Erythroblast (primary cell): ENCODE measurements around the gene SV2B.

Experiments
- DNase-seq, 2 experiments: peaks; one replicate each; lab custom pipeline; 2025; lab: John Stamatoyannopoulos, UW
- GATA1 ChIP-seq: IDR thresholded peaks from 2 replicates; pipeline ENCODE4 v1.6.1; 2011; ENCODE audit warnings: low read depth, mild to moderate bottlenecking, control low read depth, low read length, moderate library complexity
- POLR2A ChIP-seq: IDR thresholded peaks from 2 replicates; pipeline ENCODE4 v1.6.1; 2011; ENCODE audit warnings: mild to moderate bottlenecking, low read length

SV2B gene

GRCh38 chr15:91257746-91258414 is 157.8 kb downstream of the SV2B start:
- TF ChIP-seq POLR2A (no peak), GATA1 (no peak)
- DNase-seq: no peak

DNA sequence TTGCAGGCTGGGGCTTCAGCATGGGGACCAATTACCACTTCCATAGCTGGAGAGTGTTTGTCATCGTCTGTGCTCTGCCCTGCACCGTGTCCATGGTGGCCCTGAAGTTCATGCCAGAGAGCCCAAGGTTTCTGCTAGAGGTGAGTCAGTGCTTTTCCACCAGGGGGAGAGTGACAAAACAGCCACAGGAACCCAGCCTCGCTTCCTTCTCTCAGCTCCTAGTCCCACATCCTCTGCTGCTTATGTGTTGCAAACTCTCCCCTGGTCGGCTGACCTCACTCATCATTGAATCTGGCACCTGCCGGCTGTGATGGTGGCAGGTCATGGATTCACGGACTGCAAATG is 158.3 kb downstream of the SV2B start:
- TF ChIP-seq GATA1 (no peak), POLR2A (no peak)
- no peak for DNase-seq

DNA sequence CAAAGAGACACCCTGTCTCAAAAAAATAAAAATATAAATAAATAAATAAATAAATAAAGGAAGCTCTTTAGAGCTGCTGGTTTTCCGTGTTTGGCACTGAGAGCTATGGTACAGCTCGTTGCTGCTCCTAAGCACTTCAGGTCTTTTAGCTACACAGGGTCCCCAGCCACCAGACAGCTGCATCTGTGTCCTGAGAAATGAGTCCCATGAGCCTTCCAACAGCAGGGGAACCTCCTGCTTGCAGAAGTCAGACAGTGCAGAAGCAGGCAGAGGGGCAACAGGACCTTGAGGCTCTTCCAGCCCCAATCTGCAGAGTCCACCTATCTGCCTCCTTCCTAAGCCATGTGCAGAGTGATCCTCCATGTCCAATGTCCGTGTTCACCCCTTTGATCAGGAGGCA is 159.0 kb downstream of the SV2B start:
- DNase-seq: no peak
- TF ChIP-seq GATA1 (no peak), POLR2A (no peak)

DNA sequence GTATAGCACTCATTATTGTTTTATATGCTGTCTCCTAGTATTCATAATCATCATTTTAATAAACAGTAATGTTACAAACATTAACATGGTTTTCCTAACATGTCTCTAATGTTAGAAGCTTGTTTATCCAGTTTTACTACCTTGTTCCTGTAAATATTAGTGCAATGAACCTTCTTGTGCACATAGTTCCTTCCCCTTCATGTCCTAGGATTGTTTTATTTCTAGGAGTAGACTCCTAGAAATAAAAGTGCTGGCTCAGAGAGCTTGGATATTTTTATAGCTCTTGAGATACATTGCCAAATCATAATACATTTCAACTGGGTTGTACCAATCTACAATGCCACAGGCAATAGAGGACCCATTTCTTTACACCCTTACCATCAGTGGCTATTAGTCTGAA is 161.3 kb downstream of the SV2B start:
- DNase-seq: no peak
- no peak for TF ChIP-seq GATA1
- TF ChIP-seq POLR2A: no peak

DNA sequence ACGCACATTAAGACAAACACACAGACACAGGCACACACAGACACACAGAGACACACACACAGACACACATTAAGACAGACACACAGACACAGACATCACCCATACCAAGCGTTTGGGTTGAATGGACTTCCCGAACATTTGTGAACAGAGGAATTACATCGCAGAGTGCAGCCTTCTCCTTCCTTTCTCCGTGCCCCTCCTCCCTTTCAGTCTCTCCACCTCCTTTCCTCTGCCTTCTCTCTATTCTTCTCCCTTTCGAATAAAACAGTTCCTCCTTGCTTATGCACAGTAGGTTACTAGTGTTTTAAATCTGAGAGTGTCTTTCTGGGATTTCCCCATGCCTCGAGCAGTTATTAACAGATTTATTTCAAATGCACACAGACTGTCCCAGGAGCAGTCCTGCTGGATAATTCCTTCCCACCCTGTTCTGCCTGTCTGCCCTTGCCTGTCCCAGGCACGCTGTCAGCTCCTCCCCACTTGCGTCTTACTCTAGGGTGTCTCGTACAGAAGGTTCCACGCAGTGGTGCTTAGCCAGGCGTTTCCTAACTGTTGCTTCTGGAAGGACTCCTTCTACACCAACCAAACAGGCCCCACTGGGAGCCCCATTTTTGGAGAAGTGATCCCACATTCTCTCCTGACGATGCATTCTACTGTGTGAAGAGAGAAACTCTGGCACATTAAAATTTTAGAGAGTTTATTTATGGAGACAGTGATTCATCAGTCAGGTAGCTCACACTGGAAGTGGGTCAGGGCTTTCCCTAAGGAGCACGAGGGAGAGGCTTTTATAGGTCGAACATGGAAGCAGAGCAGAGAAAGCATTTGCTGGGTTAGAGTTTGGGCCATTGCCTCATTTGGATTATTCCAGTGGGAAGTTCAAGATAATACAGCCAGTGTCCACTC is 163.8 kb downstream of the SV2B start:
- TF ChIP-seq POLR2A: no peak
- TF ChIP-seq GATA1: no peak
- no peak for DNase-seq

DNA sequence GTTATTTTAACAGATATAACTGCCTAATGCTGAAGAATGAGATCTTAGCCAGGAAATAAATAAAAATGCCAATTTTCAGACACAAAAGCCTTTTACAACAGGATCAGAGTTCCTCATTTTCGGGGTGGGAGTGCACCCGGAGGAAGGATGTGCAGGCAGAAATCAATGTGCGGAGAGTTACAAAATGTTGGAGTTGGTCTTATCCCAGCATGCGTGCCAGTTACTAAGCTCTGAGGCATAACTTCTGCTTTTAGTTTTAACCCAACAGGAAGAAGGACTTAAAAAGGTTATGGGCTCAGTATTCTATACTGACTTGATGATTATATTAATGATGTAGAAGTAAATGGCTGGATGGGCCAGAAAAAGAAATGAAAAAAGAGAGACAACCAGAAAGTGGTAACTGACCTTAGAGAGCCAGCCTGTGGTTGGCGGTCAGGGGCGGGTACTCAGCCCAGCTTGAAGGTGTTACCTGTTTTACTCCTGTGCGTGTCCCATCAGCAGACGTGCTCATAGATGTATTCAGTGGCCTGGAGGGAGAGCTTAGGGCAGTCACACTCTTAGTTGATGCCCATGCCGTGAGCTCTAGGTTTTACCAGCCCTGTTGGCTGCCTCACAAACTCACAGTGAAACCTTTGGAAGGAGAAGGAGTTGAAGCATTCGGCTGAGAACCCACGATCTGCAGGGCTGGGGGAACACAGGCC is 164.7 kb downstream of the SV2B start:
- no peak for DNase-seq
- TF ChIP-seq GATA1 (no peak), POLR2A (no peak)

DNA sequence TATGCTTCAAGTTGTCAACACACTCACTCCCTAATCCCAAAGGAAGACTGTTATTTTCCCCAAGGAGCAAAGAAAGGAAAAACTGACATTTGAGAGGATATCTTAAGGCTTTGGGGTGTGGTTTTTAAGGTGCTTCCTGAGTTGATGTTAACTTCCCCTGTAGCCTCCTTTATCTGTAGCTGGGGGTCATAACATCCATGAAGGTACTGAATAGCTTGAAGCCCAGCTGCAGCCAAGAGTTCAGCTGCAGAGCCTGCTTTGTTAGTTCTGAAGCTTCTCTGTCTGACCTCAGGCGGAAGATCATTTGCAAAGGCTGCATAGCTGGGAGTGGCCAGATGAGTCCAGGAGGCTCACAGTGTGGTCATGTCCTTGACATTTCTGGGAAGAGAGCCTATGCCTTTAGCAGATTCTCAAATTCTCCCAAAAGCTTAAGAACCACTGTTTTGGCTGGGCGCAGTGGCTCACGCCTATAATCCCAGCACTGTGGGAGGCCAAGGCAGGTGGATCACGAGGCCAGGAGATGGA is 165.4 kb downstream of the SV2B start:
- TF ChIP-seq GATA1: no peak
- TF ChIP-seq POLR2A: no peak

DNA sequence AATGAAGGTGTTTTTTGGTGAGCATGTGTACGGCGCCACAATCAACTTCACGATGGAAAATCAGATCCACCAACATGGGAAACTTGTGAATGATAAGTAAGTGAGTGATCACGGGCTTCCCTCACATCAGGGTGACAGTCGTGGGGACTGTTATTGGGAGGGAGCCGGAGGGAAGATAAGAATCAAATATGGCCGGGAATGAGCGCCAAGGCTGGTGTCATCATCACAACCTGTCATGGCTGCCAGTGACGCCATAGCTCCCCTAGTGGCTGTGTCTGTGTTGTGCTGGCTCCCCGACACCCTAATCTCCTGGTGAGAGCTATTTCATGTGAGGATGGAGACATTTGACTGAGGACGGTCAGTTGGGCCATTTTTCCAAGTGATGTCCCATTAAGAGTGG is 168.5 kb downstream of the SV2B start:
- DNase-seq: peak; percentile 31 to 45
- TF ChIP-seq POLR2A (no peak), GATA1 (no peak)

More for the DNA sequence above, 165.4 kb downstream of the SV2B start:
- no peak for DNase-seq

GRCh38 chr15:91270747-91271146 is 170.7 kb downstream of the SV2B start:
- TF ChIP-seq POLR2A: no peak
- TF ChIP-seq GATA1: no peak
- no peak for DNase-seq

- TF ChIP-seq POLR2A (no peak), GATA1 (no peak)
- DNase-seq: peak; percentile 61 to 83
These were observed 171.6 kb downstream of the SV2B start for GRCh38 chr15:91271565-91272153.

- no peak for DNase-seq
- no peak for TF ChIP-seq GATA1
- no peak for TF ChIP-seq POLR2A
These were observed 175.8 kb downstream of the SV2B start for GRCh38 chr15:91275844-91276243.

- no peak for DNase-seq
- no peak for TF ChIP-seq GATA1
- TF ChIP-seq POLR2A: no peak
These were observed 178.9 kb downstream of the SV2B start for GRCh38 chr15:91278951-91279350.

DNA sequence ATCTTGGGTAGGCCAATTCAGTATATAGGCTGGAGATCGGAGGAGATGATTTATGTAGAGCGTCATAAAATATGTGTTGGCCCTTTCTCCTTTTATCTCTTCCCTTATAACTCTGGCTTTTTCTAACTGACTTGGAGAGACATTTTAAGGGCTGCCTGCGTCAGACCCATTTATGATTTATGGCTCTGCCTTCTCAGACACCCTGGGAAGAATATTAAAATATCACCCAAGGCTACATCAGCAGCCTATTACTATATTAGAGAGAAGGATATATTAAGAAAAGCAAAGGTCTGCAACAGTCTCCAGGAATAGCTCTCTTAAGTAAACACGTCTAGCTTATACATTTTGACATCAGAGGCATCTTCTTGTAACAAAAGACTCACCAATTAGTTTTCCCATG is 179.4 kb downstream of the SV2B start:
- DNase-seq: no peak
- TF ChIP-seq GATA1: no peak
- no peak for TF ChIP-seq POLR2A

GRCh38 chr15:91281947-91282346 is 181.9 kb downstream of the SV2B start:
- no peak for DNase-seq
- TF ChIP-seq POLR2A: no peak
- TF ChIP-seq GATA1: no peak
